Neuron (in vitro differentiated cells): ENCODE data around the gene CHADL.

Source experiments
- H2AFZ ChIP-seq: one replicate; pipeline ENCODE4 v1.6.1; 2013; ENCODE audit warnings: low read depth, mild to moderate bottlenecking, inconsistent platforms, low read length, moderate library complexity
- H3K27me3 ChIP-seq: one replicate; pipeline ENCODE4 v1.6.1; 2013; ENCODE audit warnings: low read length; ENCODE audit not compliant: insufficient read depth
- H3K36me3 ChIP-seq: one replicate; pipeline ENCODE4 v1.6.1; 2013; ENCODE audit warnings: low read length; ENCODE audit not compliant: insufficient read depth
- H3K4me1 ChIP-seq: one replicate; pipeline ENCODE4 v1.6.1; 2013; ENCODE audit warnings: low read length; ENCODE audit not compliant: insufficient read depth
- H3K4me3 ChIP-seq: 2 replicates; pipeline ENCODE4 v1.5.1; 2013; ENCODE audit warnings: mild to moderate bottlenecking, low read length, moderate library complexity
- H3K9me3 ChIP-seq: one replicate; pipeline ENCODE4 v1.6.1; 2013; ENCODE audit warnings: low read length

CHADL gene

DNA sequence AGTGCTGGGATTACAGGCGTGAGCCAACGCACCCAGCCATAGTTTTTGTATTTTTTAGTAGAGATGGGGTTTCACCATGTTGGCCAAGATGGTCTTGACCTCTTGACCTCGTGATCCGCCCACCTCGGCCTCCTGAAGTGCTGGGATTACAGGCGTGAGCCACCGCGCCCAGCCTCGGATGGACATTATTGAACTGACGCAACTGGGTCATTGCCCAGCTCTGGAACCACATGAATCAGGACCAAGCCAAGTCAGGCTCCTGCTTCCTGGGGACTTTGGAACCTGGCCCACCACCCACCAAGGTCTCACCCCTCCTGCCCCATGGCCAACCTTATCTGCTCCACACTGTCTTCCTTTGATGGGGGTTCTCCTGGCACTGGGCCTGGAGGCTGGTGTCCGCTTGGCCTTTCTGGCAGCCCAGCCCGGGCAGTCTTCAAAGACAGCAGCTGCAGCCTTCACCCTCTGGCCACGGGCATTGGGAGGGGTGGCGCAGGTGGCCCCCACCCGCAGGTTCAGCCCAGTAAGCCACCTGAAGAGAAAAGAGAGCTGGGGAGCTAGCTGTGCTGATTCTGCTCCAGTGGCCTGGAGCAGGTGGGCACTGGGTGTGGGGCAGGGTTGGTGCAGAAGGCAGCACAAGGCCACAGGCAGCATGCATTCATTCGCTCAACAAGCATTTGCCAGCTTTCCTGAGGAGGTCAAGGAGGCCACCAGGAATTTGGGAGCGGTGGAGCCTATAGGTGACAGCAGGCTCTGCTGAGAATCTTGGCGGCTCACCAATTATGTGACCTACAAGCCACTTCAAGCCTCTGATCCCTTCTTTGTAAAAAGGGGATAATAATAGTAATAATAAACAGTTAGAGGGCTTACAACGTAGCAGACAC lies 5.7 kb downstream of the CHADL start:
- no peaks in the 10 kb centered on the region for H3K27me3 ChIP-seq
- peaks cover 12% of the 10 kb centered on the region for H3K36me3 ChIP-seq
- no peaks in the 10 kb centered on the region for H3K4me1 ChIP-seq
- no peak overlapping the region for H2AFZ ChIP-seq
- no peaks in the 10 kb centered on the region for H3K9me3 ChIP-seq
- H3K4me3 ChIP-seq, result no peak overlapping the region

- peaks cover 29% of the 10 kb centered on the region for H3K36me3 ChIP-seq
- no peaks in the 10 kb centered on the region for H3K9me3 ChIP-seq
- H3K4me1 ChIP-seq, result no peaks in the 10 kb centered on the region
- H2AFZ ChIP-seq, result no peak overlapping the region
- H3K27me3 ChIP-seq, result no peaks in the 10 kb centered on the region
- no peak overlapping the region for H3K4me3 ChIP-seq
Measured at GRCh38 chr22:41231369-41231768, 9.4 kb downstream of the CHADL start.

DNA sequence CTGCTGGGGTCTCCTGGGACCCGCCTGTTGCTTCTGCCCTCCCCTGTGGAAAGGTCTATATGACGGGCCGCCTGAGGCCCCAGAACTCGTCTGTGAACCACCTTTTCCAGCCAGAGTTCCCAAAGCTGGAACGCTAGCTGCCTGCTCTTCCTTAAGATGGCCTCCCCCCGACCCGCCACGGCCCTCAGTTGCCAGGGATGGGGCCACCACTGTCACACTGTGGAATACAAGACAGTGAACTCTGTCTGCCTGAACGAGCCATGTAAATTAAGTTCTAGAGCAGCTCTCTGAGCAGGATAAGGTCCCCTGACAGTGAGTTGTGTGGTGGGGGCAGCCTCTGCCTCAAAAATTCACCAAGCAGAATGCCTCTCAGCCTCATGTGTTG lies 10.3 kb downstream of the CHADL start:
- H3K4me3 ChIP-seq, result no peak overlapping the region
- H3K36me3 ChIP-seq, result peaks cover 36% of the 10 kb centered on the region
- no peaks in the 10 kb centered on the region for H3K4me1 ChIP-seq
- no peaks in the 10 kb centered on the region for H3K27me3 ChIP-seq
- no peak overlapping the region for H2AFZ ChIP-seq
- H3K9me3 ChIP-seq, result no peaks in the 10 kb centered on the region

GRCh38 chr22:41229730-41230400 lies 10.9 kb downstream of the CHADL start:
- Histone ChIP-seq H3K9me3 (no peaks in the 10 kb centered on the region), H3K4me1 (no peaks in the 10 kb centered on the region), H3K27me3 (no peaks in the 10 kb centered on the region), H3K4me3 (no peak overlapping the region), H2AFZ (no peak overlapping the region), H3K36me3 (peaks cover 40% of the 10 kb centered on the region)

- no peak overlapping the region for H2AFZ ChIP-seq
- no peaks in the 10 kb centered on the region for H3K9me3 ChIP-seq
- peaks cover 46% of the 10 kb centered on the region for H3K36me3 ChIP-seq
- no peaks in the 10 kb centered on the region for H3K4me1 ChIP-seq
- H3K4me3 ChIP-seq, result no peak overlapping the region
- H3K27me3 ChIP-seq, result no peaks in the 10 kb centered on the region
Measured at GRCh38 chr22:41229215-41229614, 11.5 kb downstream of the CHADL start.

- Histone ChIP-seq H3K9me3 (no peaks in the 10 kb centered on the region), H3K27me3 (no peaks in the 10 kb centered on the region)
Measured at GRCh38 chr22:41226723-41227655, 13.7 kb downstream of the CHADL start.

DNA sequence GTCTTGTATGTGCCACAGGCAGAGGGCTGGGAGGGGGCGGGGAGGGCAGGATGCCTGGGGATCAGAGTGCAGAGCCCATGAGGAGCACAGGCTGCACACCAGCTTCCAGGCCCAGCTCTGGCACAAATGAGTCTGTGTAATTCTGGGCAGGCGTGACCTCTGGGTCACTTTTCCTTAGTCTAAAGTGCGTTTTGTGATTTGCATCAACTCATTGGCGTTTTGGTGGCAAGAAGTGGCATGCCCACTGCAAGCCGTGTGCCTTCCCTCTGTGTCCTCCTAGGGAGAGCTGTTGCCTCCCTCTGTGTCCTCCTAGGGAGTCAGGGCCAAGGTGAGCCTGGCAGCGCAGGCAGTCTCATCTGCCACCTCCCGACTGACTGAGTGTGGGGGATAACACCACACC lies 17.2 kb downstream of the CHADL start:
- Histone ChIP-seq H3K4me3 (no peak overlapping the region), H2AFZ (no peak overlapping the region), H3K36me3 (peaks cover 68% of the 10 kb centered on the region), H3K27me3 (no peaks in the 10 kb centered on the region), H3K4me1 (no peaks in the 10 kb centered on the region), H3K9me3 (no peaks in the 10 kb centered on the region)

More at GRCh38 chr22:41226723-41227655, 13.7 kb downstream of the CHADL start:
- peaks cover 67% of the 10 kb centered on the region for H3K36me3 ChIP-seq
- H3K4me1 ChIP-seq, result no peaks in the 10 kb centered on the region
- H2AFZ ChIP-seq, result no peak overlapping the region
- no peak overlapping the region for H3K4me3 ChIP-seq

GRCh38 chr22:41222846-41223507 lies 17.8 kb downstream of the CHADL start:
- H3K4me3 ChIP-seq, result no peak overlapping the region
- H3K36me3 ChIP-seq, result peaks cover 68% of the 10 kb centered on the region
- H3K9me3 ChIP-seq, result no peaks in the 10 kb centered on the region
- no peak overlapping the region for H2AFZ ChIP-seq
- no peaks in the 10 kb centered on the region for H3K27me3 ChIP-seq
- peaks cover under 1% of the 10 kb centered on the region for H3K4me1 ChIP-seq

DNA sequence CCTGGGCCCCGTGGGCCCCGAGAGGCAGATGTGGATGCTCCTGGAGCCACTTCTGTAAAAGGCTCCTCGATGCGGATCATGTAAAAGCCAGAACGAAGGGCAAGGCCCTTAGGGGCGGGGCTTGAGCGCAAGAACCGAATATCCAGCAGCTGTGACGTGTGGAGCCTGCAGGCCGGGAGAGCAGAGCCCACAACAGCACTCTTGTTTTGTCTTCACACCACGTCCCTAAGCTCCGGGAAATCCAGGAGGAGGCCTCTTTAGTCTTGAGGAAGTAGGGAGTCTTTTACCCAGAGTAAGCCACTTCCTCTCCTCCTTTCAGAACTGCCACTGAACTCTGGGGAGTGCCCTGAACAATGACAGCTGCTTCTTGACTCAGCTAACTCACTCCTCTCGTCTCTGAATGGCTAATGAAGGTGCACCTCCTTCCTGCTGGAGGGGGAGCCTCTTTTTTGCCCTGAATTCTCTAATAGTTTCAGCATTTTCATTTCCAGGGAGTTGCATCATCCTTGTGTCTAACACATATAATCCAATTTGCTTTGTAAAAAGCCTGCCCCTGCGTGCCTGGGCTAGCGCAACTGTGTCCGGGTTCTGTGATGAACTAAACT lies 23.1 kb downstream of the CHADL start:
- H3K4me3 ChIP-seq, result peak overlapping the region; percentile 9
- peaks cover 36% of the 10 kb centered on the region for H3K36me3 ChIP-seq
- peak overlapping the region; percentile 31 for H2AFZ ChIP-seq
- peaks cover 15% of the 10 kb centered on the region for H3K4me1 ChIP-seq
- H3K9me3 ChIP-seq, result peaks cover 27% of the 10 kb centered on the region
- H3K27me3 ChIP-seq, result no peaks in the 10 kb centered on the region

DNA sequence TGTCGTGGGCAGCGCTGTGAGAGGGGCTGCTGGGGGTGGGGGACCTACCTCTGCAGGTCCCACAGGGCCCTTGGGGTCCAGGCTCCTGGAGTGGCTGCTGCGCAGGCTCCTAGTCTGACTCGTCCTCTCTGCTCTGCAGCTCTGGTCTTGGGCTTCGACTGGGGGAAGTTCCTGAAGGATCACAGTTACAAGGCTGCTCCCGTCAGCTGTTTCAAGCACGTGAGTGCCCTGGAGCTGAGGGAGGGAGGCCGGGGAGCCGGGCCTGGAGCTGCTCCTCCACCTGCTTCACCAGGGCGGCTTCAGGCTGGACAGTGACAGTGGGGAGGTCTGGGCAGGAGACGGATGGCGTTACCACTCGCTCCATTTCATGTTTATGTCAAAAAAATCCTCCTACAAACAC lies 23.7 kb downstream of the CHADL start:
- peak overlapping the region; percentile 31 for H2AFZ ChIP-seq
- no peaks in the 10 kb centered on the region for H3K27me3 ChIP-seq
- H3K4me3 ChIP-seq, result no peak overlapping the region
- peaks cover 31% of the 10 kb centered on the region for H3K36me3 ChIP-seq
- H3K4me1 ChIP-seq, result peaks cover 15% of the 10 kb centered on the region
- peaks cover 27% of the 10 kb centered on the region for H3K9me3 ChIP-seq

- H3K27me3 ChIP-seq, result no peaks in the 10 kb centered on the region
- H3K36me3 ChIP-seq, result peaks cover 28% of the 10 kb centered on the region
- no peak overlapping the region for H3K4me3 ChIP-seq
- peaks cover 15% of the 10 kb centered on the region for H3K4me1 ChIP-seq
- peaks cover 29% of the 10 kb centered on the region for H3K9me3 ChIP-seq
- H2AFZ ChIP-seq, result no peak overlapping the region
Measured at GRCh38 chr22:41215926-41216325, 24.8 kb downstream of the CHADL start.

DNA sequence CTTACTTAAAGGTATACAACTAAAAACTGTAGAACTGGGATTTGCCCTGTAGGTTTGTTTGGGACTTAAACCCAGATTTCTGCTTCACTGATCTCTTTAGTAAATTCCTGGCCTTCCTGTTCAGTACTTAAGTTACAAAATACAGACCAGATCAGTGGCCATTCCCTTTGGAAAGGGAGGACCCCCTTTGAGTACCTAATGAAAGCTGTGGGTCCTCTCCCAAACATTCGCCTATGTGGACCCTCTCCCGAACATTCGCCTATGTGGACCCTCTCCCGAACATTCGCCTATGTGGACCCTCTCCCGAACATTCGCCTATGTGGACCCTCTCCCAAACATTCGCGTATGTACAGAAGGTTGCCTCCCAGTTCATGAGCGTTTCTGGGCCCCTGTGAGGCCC lies 25.3 kb downstream of the CHADL start:
- Histone ChIP-seq H3K9me3 (peaks cover 29% of the 10 kb centered on the region), H2AFZ (no peak overlapping the region), H3K4me3 (no peak overlapping the region), H3K36me3 (peaks cover 27% of the 10 kb centered on the region), H3K4me1 (peaks cover 15% of the 10 kb centered on the region), H3K27me3 (no peaks in the 10 kb centered on the region)
